Subcutaneous abdominal adipose tissue (tissue), 5 donors: ENCODE results near the gene C1QL3.

ENCODE experiments used
- H3K27ac ChIP-seq: one replicate; pipeline ENCODE4 v1.7.0; 2013; ENCODE audit warnings: low read depth, mild to moderate bottlenecking, inconsistent platforms, low read length, moderate library complexity
- H3K27me3 ChIP-seq, 5 donors: one replicate each; pipeline ENCODE4 v1.7.0; 2013; ENCODE audit warnings: low read length in 5 of 5, inconsistent platforms in 1 of 5; ENCODE audit not compliant: control insufficient read depth in 5 of 5, insufficient read depth in 4 of 5
- H3K36me3 ChIP-seq, 5 donors: one replicate each; pipeline ENCODE4 v1.7.0; 2013; ENCODE audit warnings: low read length in 5 of 5; ENCODE audit not compliant: control insufficient read depth in 5 of 5, insufficient read depth in 5 of 5
- H3K4me1 ChIP-seq, 5 donors: one replicate each; pipeline ENCODE4 v1.7.0; 2013; ENCODE audit warnings: low read length in 5 of 5, mild to moderate bottlenecking in 3 of 5, moderate library complexity in 1 of 5; ENCODE audit not compliant: control insufficient read depth in 5 of 5, insufficient read depth in 5 of 5
- H3K4me3 ChIP-seq, 5 donors: one replicate each; pipeline ENCODE4 v1.7.0; 2013; ENCODE audit warnings: low read length in 5 of 5, low read depth in 1 of 5
- H3K9ac ChIP-seq, 5 donors: one replicate each; pipeline ENCODE4 v1.7.0; 2013; ENCODE audit warnings: low read length in 5 of 5, mild to moderate bottlenecking in 4 of 5, moderate library complexity in 3 of 5
- H3K9me3 ChIP-seq, 5 donors: one replicate each; pipeline ENCODE4 v1.7.0; 2013; ENCODE audit warnings: low read length in 5 of 5; ENCODE audit not compliant: control insufficient read depth in 5 of 5
- donor health status: healthy.
- donor health status: healthy.
- donor health status: healthy.
- donor health status: healthy.
- donor health status: healthy.

Gene C1QL3

DNA sequence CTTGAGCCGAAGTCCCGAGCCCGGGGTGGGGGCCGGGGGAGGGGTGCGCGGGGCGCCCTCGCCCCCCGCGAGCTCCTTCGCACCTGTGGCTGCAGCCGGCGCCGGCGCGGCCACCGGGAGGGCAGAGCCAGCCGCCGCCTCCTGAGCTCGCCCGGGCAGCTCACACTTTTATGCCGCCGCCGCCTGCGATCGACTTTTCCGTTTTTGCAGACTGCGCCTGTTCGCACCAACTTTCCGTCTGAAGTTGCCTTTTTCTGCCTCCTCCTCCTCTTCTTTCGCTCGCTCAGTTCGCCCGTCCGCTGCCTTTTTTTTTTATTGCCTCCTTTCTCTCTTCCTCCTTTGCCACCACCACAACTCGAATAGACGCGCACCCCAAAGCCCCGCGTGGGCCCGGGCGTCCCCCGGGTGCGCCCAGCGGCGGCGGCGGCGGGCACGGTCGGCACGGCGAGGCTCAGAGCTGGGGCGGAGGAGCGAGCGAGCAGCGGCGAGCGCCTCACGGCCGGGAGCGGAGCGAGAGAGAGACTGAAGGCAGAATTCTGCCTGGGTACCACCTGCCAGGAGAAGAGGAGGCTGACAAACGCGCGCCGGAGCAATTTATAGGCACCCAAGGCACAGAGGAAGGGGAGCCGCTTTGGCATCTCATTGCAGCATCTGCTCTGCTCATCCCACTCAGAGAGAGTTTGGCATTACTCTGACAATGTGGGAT, at the start of gene C1QL3:
Gene C1QL3, minus strand, starts transcription at position 569 of the 706 bp plus-strand sequence. CDS start 814 bp downstream, outside the sequence.
- no peaks in the 10 kb centered on the region for H3K9me3 ChIP-seq
- H3K27ac ChIP-seq, result no peak within 1 kb of the TSS
- H3K27me3 ChIP-seq, result peaks cover 7 to 27% (median 20%) of the 10 kb centered on the region in 5 donors
- peaks cover 0 to 25% (median 20%) of the 10 kb centered on the region in 5 donors for H3K4me1 ChIP-seq
- H3K4me3 ChIP-seq, result peak within 1 kb of the TSS; percentile 47 to 72 (median 55)
- no peak within 1 kb of the TSS for H3K9ac ChIP-seq
- H3K36me3 ChIP-seq, result no peaks in the 10 kb centered on the region

DNA sequence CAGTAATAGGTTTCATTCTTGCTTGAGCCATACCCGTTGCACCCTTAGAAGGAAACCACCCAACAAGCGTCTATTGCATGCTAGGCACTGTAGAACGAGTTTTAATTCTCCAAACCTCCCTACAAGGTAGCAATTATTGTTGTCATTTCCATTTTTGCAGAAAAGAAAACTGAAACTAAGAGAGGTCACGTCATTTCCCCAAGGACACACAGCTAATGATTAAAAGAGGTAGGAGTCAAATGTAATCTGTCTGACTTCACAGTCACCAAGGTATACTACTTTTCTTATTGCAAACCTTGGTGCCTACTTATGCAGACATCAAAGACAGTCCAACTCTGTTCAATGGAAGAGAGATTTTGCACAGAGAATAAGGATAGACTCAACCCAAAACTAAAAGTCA, 49.1 kb upstream of the C1QL3 start:
- no peak overlapping the region for H3K27ac ChIP-seq
- H3K4me1 ChIP-seq, result peaks cover 0 to 10% (median 5%) of the 10 kb centered on the region in 5 donors
- H3K9me3 ChIP-seq, result peaks cover 0 to 7% (median 3%) of the 10 kb centered on the region in 5 donors
- H3K36me3 ChIP-seq, result no peaks in the 10 kb centered on the region
- peaks cover 0 to 4% (median 0%) of the 10 kb centered on the region in 5 donors for H3K27me3 ChIP-seq
- H3K4me3 ChIP-seq, result peak overlapping the region in 1 of 5 donors; percentile 22
- H3K9ac ChIP-seq, result no peak overlapping the region

DNA sequence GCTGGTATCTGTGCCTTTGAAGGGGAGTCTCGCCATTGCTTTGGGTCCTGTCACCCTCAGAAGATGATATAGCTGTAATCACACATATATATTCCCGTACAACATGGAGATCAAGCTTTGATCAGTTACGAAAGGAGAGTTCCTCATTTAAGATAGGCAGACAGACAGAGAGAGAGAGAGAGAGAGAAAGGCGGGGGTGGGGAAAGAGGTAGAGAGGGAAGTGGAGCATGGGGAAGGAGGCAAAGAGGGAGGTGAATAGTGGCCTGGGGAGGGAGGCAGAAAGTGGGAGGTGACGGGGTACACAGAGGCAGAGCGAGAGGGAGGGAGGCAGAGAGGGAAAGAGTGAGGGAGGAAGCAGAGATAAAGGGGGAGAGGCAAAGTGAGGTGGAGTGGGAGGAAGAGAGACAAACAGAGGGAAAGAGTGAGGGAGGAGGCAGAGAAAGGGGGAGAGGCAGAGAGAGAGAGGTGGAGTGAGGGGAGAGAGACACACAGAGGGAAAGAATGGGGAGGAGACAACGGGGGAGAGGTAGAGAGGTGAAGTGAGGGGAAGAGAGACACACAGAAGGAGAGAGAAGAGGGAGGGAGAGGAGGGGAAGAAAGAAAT, 44.6 kb upstream of the C1QL3 start:
- H3K27me3 ChIP-seq, result peaks cover 0 to 4% (median 0%) of the 10 kb centered on the region in 5 donors

DNA sequence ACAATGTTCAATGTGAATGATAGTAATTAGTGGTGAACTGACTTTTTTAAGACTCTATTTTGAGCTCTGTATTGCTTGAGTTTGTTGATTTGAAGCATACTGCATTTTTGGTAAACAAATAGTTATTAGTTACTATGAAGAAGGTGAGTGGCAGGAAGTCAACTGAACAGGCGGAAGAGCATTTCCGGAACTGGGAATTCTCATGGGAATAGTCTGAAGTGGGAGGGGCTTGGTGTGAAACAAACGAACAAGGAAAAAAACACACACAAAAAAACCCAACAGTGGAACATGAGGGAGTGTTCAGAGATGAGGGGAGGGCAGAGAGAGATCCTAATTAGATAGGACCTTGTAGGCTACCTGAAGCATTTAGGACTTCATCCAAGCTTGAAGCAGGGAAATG, 43.9 kb upstream of the C1QL3 start:
- Histone ChIP-seq H3K9me3 (no peaks in the 10 kb centered on the region), H3K9ac (no peak overlapping the region), H3K27me3 (peaks cover 0 to 4% (median 0%) of the 10 kb centered on the region in 5 donors), H3K36me3 (no peaks in the 10 kb centered on the region), H3K4me1 (peaks cover 0 to 12% (median 5%) of the 10 kb centered on the region in 5 donors), H3K4me3 (no peak overlapping the region), H3K27ac (no peak overlapping the region)

More for the DNA sequence above, 44.6 kb upstream of the C1QL3 start:
- Histone ChIP-seq H3K36me3 (no peaks in the 10 kb centered on the region), H3K4me1 (peaks cover 0 to 12% (median 5%) of the 10 kb centered on the region in 5 donors), H3K27ac (no peak overlapping the region), H3K4me3 (peak overlapping the region in 2 of 5 donors; percentile 7 to 22), H3K9me3 (no peaks in the 10 kb centered on the region), H3K9ac (no peak overlapping the region)

DNA sequence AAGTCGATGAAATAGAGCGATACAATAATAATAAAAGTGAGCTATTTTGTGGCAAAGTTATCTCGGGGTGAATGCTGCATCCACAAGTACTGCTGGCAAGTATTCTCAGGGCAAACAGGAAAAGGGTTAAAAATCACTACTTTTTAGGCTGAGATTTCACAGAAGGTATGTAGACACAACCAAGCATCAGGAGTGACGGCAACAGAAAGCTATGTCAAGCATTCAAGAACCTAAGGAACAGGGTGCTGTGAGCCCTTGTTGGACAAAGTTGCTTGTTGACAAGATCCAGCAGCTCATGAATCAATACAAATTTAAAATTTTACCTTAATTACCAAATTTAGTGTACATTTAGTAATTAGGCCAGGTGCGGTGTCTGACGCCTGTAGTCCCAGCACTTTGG, 41.2 kb upstream of the C1QL3 start:
- no peaks in the 10 kb centered on the region for H3K36me3 ChIP-seq
- peaks cover 0 to 12% (median 5%) of the 10 kb centered on the region in 5 donors for H3K4me1 ChIP-seq
- peaks cover 0 to 5% (median 4%) of the 10 kb centered on the region in 5 donors for H3K9me3 ChIP-seq
- H3K4me3 ChIP-seq, result no peak overlapping the region
- peaks cover 0 to 4% (median 0%) of the 10 kb centered on the region in 5 donors for H3K27me3 ChIP-seq
- H3K9ac ChIP-seq, result no peak overlapping the region
- no peak overlapping the region for H3K27ac ChIP-seq

DNA sequence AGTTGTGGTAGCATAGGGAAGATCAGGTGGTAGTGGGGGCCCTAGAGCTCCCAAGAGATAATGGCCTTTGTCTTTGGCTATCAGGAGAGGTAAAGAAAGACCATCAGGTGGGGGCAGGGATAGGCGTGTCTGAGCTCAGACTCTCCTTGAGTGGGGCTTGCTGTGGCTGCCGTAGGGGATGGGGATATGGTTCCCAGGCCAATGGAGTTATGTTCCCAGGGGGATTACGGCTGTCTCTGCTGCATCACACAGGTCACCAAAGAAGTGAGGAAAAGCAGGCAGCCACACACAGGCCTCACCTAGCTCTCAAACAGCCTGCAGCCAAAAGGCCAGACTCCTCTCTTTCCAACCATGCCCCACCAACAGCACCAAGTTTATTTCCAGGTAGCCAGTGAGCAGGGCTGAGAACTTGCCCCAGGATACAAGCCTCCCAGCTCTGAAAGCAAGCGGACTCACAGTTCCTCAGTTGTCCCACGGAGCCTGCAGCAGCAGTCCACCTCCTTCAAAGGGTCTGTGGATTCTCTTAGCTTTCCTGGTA, 37.6 kb upstream of the C1QL3 start:
- Histone ChIP-seq H3K4me1 (no peaks in the 10 kb centered on the region), H3K27ac (no peak overlapping the region), H3K27me3 (no peaks in the 10 kb centered on the region), H3K9ac (no peak overlapping the region), H3K4me3 (no peak overlapping the region), H3K36me3 (no peaks in the 10 kb centered on the region), H3K9me3 (peaks cover 0 to 7% (median 4%) of the 10 kb centered on the region in 5 donors)

DNA sequence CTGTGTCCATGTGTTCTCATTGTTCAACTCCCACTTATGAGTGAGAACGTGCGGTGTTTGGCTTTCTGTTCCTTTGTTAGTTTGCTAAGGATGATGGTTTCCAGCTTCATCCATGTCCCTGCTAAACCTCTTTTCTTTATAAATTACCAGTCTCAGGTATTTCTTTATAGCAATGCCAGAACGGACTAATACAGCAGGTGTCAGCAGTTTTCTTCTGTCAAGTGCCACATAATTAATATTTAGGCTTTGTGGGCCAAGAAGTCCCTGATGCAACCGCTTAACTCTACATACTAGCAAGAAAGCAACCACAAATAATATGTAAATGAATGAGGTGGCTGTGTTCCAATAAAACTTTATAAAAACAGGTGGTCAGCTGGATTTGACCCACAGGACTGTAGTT, 26.3 kb upstream of the C1QL3 start:
- H3K9ac ChIP-seq, result no peak overlapping the region
- H3K9me3 ChIP-seq, result no peaks in the 10 kb centered on the region
- H3K27me3 ChIP-seq, result no peaks in the 10 kb centered on the region
- no peaks in the 10 kb centered on the region for H3K4me1 ChIP-seq
- no peaks in the 10 kb centered on the region for H3K36me3 ChIP-seq
- no peak overlapping the region for H3K27ac ChIP-seq
- H3K4me3 ChIP-seq, result no peak overlapping the region

DNA sequence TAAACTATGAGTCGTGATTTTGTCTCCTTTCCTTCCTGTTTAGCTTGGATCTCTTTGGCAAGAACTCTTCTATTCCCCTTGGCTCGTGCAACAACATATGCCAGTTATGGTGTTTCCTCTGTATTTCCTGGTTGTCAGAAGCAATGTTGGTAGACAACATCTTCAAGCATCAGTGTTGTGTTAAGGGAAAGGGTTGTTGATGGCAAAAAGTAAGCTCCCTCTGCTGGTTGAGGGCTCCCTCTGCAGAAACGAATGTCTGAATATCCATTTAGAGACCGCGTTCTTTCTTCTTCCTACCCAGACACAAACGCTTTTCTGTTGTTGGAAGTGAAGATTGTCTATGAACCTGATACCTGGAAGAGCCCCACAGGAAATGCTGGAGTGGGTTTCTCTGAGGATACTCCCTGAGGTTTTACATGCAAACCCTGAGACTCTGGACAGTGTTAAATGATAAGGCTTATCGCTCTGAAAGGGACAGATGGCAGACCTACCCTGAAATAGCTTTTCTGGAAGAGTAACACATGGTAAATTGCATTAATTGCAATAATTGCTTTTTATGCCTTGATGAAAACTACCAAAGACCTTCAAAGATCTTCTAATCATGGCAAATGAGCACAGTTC, 23.5 kb upstream of the C1QL3 start:
- H3K27me3 ChIP-seq, result no peaks in the 10 kb centered on the region
- H3K27ac ChIP-seq, result no peak overlapping the region
- H3K36me3 ChIP-seq, result no peaks in the 10 kb centered on the region
- no peaks in the 10 kb centered on the region for H3K9me3 ChIP-seq
- H3K4me1 ChIP-seq, result no peaks in the 10 kb centered on the region
- H3K9ac ChIP-seq, result no peak overlapping the region
- no peak overlapping the region for H3K4me3 ChIP-seq

DNA sequence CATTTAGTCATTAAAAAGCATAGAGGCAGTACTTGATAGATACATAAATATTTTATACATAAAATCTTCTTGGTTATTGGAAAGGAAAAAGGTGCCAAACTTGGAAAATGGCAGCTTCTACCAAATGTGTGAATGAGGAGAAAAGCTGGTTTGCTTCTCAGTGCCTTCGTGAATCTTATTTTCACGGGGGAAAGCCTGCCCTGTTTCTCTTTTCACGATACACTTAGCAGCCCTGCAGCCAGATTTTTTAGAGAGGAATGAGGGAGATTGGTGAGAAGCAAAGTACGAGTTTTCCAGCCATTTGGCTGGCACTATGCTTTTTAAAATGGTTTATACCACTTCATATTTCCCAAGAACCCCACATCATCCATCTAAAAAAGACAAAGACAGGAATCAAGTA, 22.9 kb upstream of the C1QL3 start:
- no peak overlapping the region for H3K9ac ChIP-seq
- H3K4me1 ChIP-seq, result no peaks in the 10 kb centered on the region
- H3K27me3 ChIP-seq, result no peaks in the 10 kb centered on the region
- no peaks in the 10 kb centered on the region for H3K36me3 ChIP-seq
- no peaks in the 10 kb centered on the region for H3K9me3 ChIP-seq
- H3K4me3 ChIP-seq, result no peak overlapping the region
- no peak overlapping the region for H3K27ac ChIP-seq

DNA sequence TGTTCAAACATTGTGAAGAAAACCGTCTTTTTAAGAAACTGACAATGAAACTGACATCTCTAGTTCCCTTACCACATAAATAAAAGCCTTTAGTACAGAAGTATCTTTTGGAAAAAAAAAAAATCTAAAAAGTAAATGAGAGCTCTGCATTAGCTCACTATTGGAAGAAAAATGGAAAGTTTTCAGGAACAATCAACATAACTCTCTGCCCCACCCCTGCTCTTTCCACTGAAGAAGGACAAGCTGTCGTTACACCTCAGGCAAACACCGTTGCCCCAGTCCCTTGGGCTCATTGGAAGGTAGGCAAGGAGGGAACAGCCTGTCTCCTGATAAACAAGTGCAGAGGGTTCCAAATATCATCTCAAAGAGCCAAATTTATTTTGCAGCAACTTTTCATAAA, 22.4 kb upstream of the C1QL3 start:
- Histone ChIP-seq H3K9me3 (no peaks in the 10 kb centered on the region), H3K9ac (no peak overlapping the region), H3K4me1 (no peaks in the 10 kb centered on the region), H3K27me3 (no peaks in the 10 kb centered on the region), H3K27ac (no peak overlapping the region), H3K4me3 (no peak overlapping the region), H3K36me3 (no peaks in the 10 kb centered on the region)
